Tibial nerve (tissue), 4 donors: ENCODE results near the gene OR1A1.
"Not testable (repeated sequence)": the region's sequence is repeated elsewhere in the genome, so short reads cannot be mapped to it uniquely, and the experiment has no call there.

Source experiments
- CTCF ChIP-seq, 5 experiments: fragments of 200-600 bp in 3 of 5; fragments of 450-650 bp in 2 of 5; sonication (generic) in 3 of 5; IDR thresholded peaks; one replicate each; pipeline ENCODE4 v1.5.1; 2016 to 2019; ENCODE audit warnings: antibody characterized with exemption in 5 of 5, mild to moderate bottlenecking in 3 of 5, moderate library complexity in 2 of 5
- EP300 ChIP-seq, 2 donors: sonication (generic); formaldehyde crosslinking; IDR thresholded peaks; one replicate each; pipeline ENCODE4 v1.6.1; 2017; ENCODE audit warnings: antibody characterized with exemption in 2 of 2, mild to moderate bottlenecking in 1 of 2
- POLR2A ChIP-seq, 2 donors: fragments of 450-650 bp; IDR thresholded peaks; one replicate each; pipeline ENCODE4 v1.6.1; 2017; ENCODE audit warnings: antibody characterized with exemption in 2 of 2, mild to moderate bottlenecking in 2 of 2, moderate library complexity in 2 of 2

- TF ChIP-seq CTCF, POLR2A, EP300 (IDR thresholded peaks at IDR 0.05): not testable (repeated sequence)
Observed at GRCh38 chr17:3224721-3225352, 17.4 kb downstream of the OR1A1 start.
